Measurements from ENCODE around the gene ATXN7L1. TPM values are rescaled to one million over a fixed set of nuclear protein-coding genes. Genes with fewer than 3 reads are reported as not detected.

ATXN7L1 gene
- total and polyA plus RNA-seq, 2 of the 4 experiments (the other 2 are of a cell fraction) = 3.5 to 4.3 TPM

GRCh38 chr7:105718511-105718925 is 157.9 kb downstream of the ATXN7L1 start:
- no CpG with 5 or more reads among the region's 4 CpGs for WGBS, 2 experiments (ENCODE audit: extremely low coverage in 2 of 2, insufficient read length in 1 of 2)
- Histone ChIP-seq H3K4me1 (ENCODE audit: control insufficient read depth, insufficient read depth, low read length) (peaks cover 3% of the 10 kb centered on the region; the same call in 1 of the 2 replicates), H4K91ac (ENCODE audit: insufficient read depth, low read depth, low read length) (no peak overlapping the region), H4K5ac (ENCODE audit: low read depth, low read length) (no peak overlapping the region), H3K4ac (ENCODE audit: low read depth, low read length) (no peak overlapping the region), H3K23ac (ENCODE audit: low read depth, low read length) (no peak overlapping the region), H3K18ac (ENCODE audit: low read depth, low read length) (no peak overlapping the region), H2AFZ (replicated peaks; ENCODE audit: low read length, poor library complexity) (no peak overlapping the region), H3K79me1 (ENCODE audit: low read depth in 1 of 2, low read length in 2 of 2) (no peaks in the 10 kb centered on the region; a peak in 1 of 4 replicates), H3K9me3 (ENCODE audit: control insufficient read depth, insufficient read depth, low read length) (no peaks in the 10 kb centered on the region), H3K56ac (ENCODE audit: extremely low read depth, insufficient read depth, low read length) (no peak overlapping the region), H2AK9ac (replicated peaks; ENCODE audit: low read depth, low read length, poor library complexity) (no peak overlapping the region), H3K27ac (ENCODE audit: insufficient read depth, low read length) (no peak overlapping the region), H2BK20ac (ENCODE audit: low read depth, low read length) (no peak overlapping the region), H3K14ac (replicated peaks; ENCODE audit: low read depth, low read length) (no peak overlapping the region), H3K4me3 (ENCODE audit: insufficient read depth, low read depth, low read length) (no peak overlapping the region), H2BK5ac (ENCODE audit: low read depth, low read length, poor library complexity, severe bottlenecking) (no peak overlapping the region), H4K8ac (ENCODE audit: low read depth in 2 of 2, low read length in 2 of 2) (no peak overlapping the region), H3K9ac (ENCODE audit: low read depth, low read length) (no peak overlapping the region), H4K20me1 (ENCODE audit: insufficient read depth, low read length) (no peaks in the 10 kb centered on the region), H2AK5ac (ENCODE audit: low read depth, low read length) (no peak overlapping the region), H3K36me3 (ENCODE audit: control insufficient read depth, insufficient read depth, low read length) (no peaks in the 10 kb centered on the region), H2BK120ac (ENCODE audit: low read depth, low read length) (no peak overlapping the region), H3K9me1 (ENCODE audit: insufficient read depth, low read length) (0 out of 2 replicates have a peak, but pooled peaks cover 4% of the 10 kb centered on the region), H3K27me3 (ENCODE audit: control insufficient read depth, insufficient read depth, low read length) (no peaks in the 10 kb centered on the region), H2BK15ac (ENCODE audit: low read depth, low read length) (no peak overlapping the region), H3K4me2 (ENCODE audit: low read depth, low read length) (no peak overlapping the region)
- in situ Hi-C loops (cut with MboI; ENCODE audit: low sequenced_read_pairs) = no loop called here
- ChIA-PET POLR2A (ENCODE audit: unreplicated experiment) (no interaction called here), CTCF (no interaction called here)
- ATAC-seq (ENCODE audit: low read depth) = no peak
- intact Hi-C loops (cut with micrococcal nuclease) = no loop called here
- DNase-seq = no peak
- no peak for TF ChIP-seq USF2 (IDR thresholded peaks at IDR 0.05; ENCODE audit: low read depth, low read length)
- TF ChIP-seq ELK1 (IDR thresholded peaks at IDR 0.05; ENCODE audit: borderline replicate concordance, low read depth, low read length) = no peak
- no peak for TF ChIP-seq MAZ (IDR thresholded peaks at IDR 0.05; ENCODE audit: borderline replicate concordance, low read depth, low read length)
- TF ChIP-seq RCOR1 (IDR thresholded peaks at IDR 0.05; ENCODE audit: insufficient replicate concordance, low read length) = no peak
- TF ChIP-seq BHLHE40 (IDR thresholded peaks at IDR 0.05; ENCODE audit: low read depth, low read length) = no peak
- no peak for TF ChIP-seq NFE2L2 (IDR thresholded peaks at IDR 0.05; ENCODE audit: low read depth, low read length)
- no peak for TF ChIP-seq FOS (IDR thresholded peaks at IDR 0.05; ENCODE audit: low read depth, low read length)
- no peak for TF ChIP-seq CTCF (conservative IDR thresholded peaks at IDR 0.05; ENCODE audit: low read depth, low read length)
- no peak for TF ChIP-seq MAFK (IDR thresholded peaks at IDR 0.05; ENCODE audit: low read depth, low read length)
- TF ChIP-seq MXI1 (IDR thresholded peaks at IDR 0.05; ENCODE audit: borderline replicate concordance, low read depth, low read length) = no peak
- no peak for TF ChIP-seq RAD21 (IDR thresholded peaks at IDR 0.05; ENCODE audit: low read length)
- no peak for TF ChIP-seq POLR2A (IDR thresholded peaks at IDR 0.05; ENCODE audit: low read depth, low read length)
- TF ChIP-seq SMC3 (IDR thresholded peaks at IDR 0.05; ENCODE audit: low read depth, low read length) = no peak
- TF ChIP-seq RFX5 (IDR thresholded peaks at IDR 0.05; ENCODE audit: low read depth, low read length) = no peak
- no peak for TF ChIP-seq CHD1 (IDR thresholded peaks at IDR 0.05; ENCODE audit: low read depth, low read length)
- no peak for TF ChIP-seq CEBPB (IDR thresholded peaks at IDR 0.05; ENCODE audit: low read depth, low read length)
- no TSS peak for BruUV-seq (replicated peaks)
- dilution Hi-C loops (cut with HindIII; ENCODE audit: low sequenced_read_pairs, unreplicated experiment) = no loop called here

Measured in IMR-90 (cell line).